Fibroblast of skin of scalp (primary cell): ENCODE results near the gene IFI27.

Experiments
- DNase-seq: peaks from one replicate; pipeline ENCODE4 v3.0.0-alpha.2; 2013

IFI27 gene

GRCh38 chr14:94102768-94103482 lies 7.6 kb upstream of the IFI27 start:
- no peak for DNase-seq

GRCh38 chr14:94103554-94104150 lies 6.9 kb upstream of the IFI27 start:
- no peak for DNase-seq

GRCh38 chr14:94104731-94105130 lies 5.8 kb upstream of the IFI27 start:
- DNase-seq = no peak

GRCh38 chr14:94109915-94110250 lies 653 bp upstream of the IFI27 start:
- no peak for DNase-seq

- no peak for DNase-seq
Measured at GRCh38 chr14:94111276-94112095, 950 bp downstream of the IFI27 start.

- no peak for DNase-seq
Measured at GRCh38 chr14:94112513-94113063, 2.1 kb downstream of the IFI27 start.

GRCh38 chr14:94113073-94113472 lies 2.5 kb downstream of the IFI27 start:
- DNase-seq = no peak

- DNase-seq = no peak
Measured at GRCh38 chr14:94113490-94113889, 3.0 kb downstream of the IFI27 start.

- DNase-seq = no peak
Measured at GRCh38 chr14:94113908-94114588, 3.5 kb downstream of the IFI27 start.

GRCh38 chr14:94114589-94115057 lies 4.1 kb downstream of the IFI27 start:
- no peak for DNase-seq

GRCh38 chr14:94115058-94115591 lies 4.6 kb downstream of the IFI27 start:
- no peak for DNase-seq

- no peak for DNase-seq
Measured at GRCh38 chr14:94115631-94116030, 5.1 kb downstream of the IFI27 start.

- DNase-seq = no peak
Measured at GRCh38 chr14:94116701-94117100, 6.2 kb downstream of the IFI27 start.

- no peak for DNase-seq
Measured at GRCh38 chr14:94117856-94118255, 7.3 kb downstream of the IFI27 start.

GRCh38 chr14:94119071-94119470 lies 8.5 kb downstream of the IFI27 start:
- no peak for DNase-seq

- DNase-seq = peak; percentile 63
Measured at GRCh38 chr14:94120667-94121340, 10.3 kb downstream of the IFI27 start.

- DNase-seq = no peak
Measured at GRCh38 chr14:94121485-94121884, 10.9 kb downstream of the IFI27 start.

GRCh38 chr14:94122438-94122837 lies 11.9 kb downstream of the IFI27 start:
- DNase-seq = no peak

GRCh38 chr14:94123296-94123695 lies 12.8 kb downstream of the IFI27 start:
- DNase-seq = no peak

- no peak for DNase-seq
Measured at GRCh38 chr14:94123868-94124267, 13.3 kb downstream of the IFI27 start.

- no peak for DNase-seq
Measured at GRCh38 chr14:94124582-94125377, 14.2 kb downstream of the IFI27 start.
